Measurements from ENCODE around the gene CGGBP1.

- no peak for TF ChIP-seq REST (IDR thresholded peaks at IDR 0.05; ENCODE audit: insufficient read depth in 1 of 2, low read depth in 2 of 2, low read length in 2 of 2)
- TF ChIP-seq POLR2AphosphoS5 (IDR thresholded peaks at IDR 0.05; ENCODE audit: low read depth, low read length), result no peak
Measured at GRCh38 chr3:88101142-88101541, 42.3 kb upstream of the CGGBP1 start.
